ENCODE data around the gene ERVK3-1. TPM values are rescaled to one million over a fixed set of nuclear protein-coding genes. Genes with fewer than 3 reads are reported as not detected.

Gene ERVK3-1
- total RNA-seq, 1 experiment from 2014 or later, result 28.1 TPM

DNA sequence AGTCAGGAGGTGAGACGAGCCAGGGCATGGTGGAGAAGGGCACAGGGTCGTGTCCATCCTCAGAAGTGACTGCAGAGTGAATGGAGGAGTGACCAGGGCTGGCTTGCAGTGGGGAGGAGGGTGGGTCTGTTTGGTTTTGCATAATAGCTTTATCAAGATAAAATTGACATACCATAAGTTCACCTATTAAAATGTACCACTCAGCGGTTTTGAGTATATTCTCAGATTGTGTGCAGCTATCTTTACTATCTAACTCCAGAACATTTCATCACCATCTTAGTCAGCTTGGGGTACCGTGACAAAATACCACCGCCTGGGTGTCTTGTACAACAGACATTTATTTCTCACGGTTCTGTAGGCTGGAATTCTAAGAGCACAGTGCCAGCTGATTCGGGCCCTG lies 13.2 kb upstream of the ERVK3-1 start:
- Histone ChIP-seq H3K27me3 (ENCODE audit: insufficient read depth, low read length) (no peaks in the 10 kb centered on the region), H3K4me1 (ENCODE audit: control insufficient read depth in 1 of 2, insufficient read depth in 2 of 2, low read length in 2 of 2) (no peaks in the 10 kb centered on the region), H3K9me3 (ENCODE audit: control insufficient read depth in 1 of 2, insufficient read depth in 1 of 2, low read depth in 1 of 2, low read length in 2 of 2) (peaks cover 21 to 37% of the 10 kb centered on the region in 2 experiments; a peak in 3 of 4 replicates), H3K4me3 (replicated peaks in 1 of 2; ENCODE audit: low read depth in 1 of 2, low read length in 2 of 2) (no peak overlapping the region), H3K9ac (ENCODE audit: low read length) (no peak overlapping the region), H3K36me3 (ENCODE audit: control insufficient read depth in 1 of 2, insufficient read depth in 2 of 2, low read length in 2 of 2) (peaks cover 42 to 70% of the 10 kb centered on the region in 2 experiments), H3K27ac (ENCODE audit: low read depth, low read length) (no peak overlapping the region), H3K79me2 (ENCODE audit: insufficient read depth, low read length) (no peaks in the 10 kb centered on the region), H3K4me2 (ENCODE audit: low read length) (no peak overlapping the region), H2AFZ (ENCODE audit: low read depth, low read length, poor library complexity, severe bottlenecking) (no peak overlapping the region), H4K20me1 (ENCODE audit: insufficient read depth) (no peaks in the 10 kb centered on the region), H3K9me2 (ENCODE audit: insufficient read depth) (no peaks in the 10 kb centered on the region)
- no peak for DNase-seq (ENCODE audit: low read depth, low spot score)
- TF ChIP-seq ZFX (IDR thresholded peaks at IDR 0.05) (no peak), ZNF274 (IDR thresholded peaks at IDR 0.05; ENCODE audit: low read depth, low read length) (no peak), YY1 (IDR thresholded peaks at IDR 0.05; ENCODE audit: extremely low read depth, insufficient replicate concordance, low read depth, low read length) (no peak), CBX3 (IDR thresholded peaks at IDR 0.05; ENCODE audit: low read depth) (no peak), POLR2AphosphoS5 (IDR thresholded peaks at IDR 0.05; ENCODE audit: low read depth, low read length) (no peak), SIN3A (IDR thresholded peaks at IDR 0.05; ENCODE audit: low read depth) (no peak), EZH2 (IDR thresholded peaks at IDR 0.05) (no peak), EZH2phosphoT487 (IDR thresholded peaks at IDR 0.05; ENCODE audit: borderline replicate concordance) (no peak), POLR2A (IDR thresholded peaks at IDR 0.05; ENCODE audit: borderline replicate concordance, extremely low read depth, insufficient read depth, insufficient read length) (no peak), SP1 (IDR thresholded peaks at IDR 0.05; ENCODE audit: low read depth) (no peak), FOSL1 (IDR thresholded peaks at IDR 0.05; ENCODE audit: low read depth) (no peak), EGR1 (IDR thresholded peaks at IDR 0.05; ENCODE audit: low read depth) (no peak)
- TF ChIP-seq, protein P1, sequence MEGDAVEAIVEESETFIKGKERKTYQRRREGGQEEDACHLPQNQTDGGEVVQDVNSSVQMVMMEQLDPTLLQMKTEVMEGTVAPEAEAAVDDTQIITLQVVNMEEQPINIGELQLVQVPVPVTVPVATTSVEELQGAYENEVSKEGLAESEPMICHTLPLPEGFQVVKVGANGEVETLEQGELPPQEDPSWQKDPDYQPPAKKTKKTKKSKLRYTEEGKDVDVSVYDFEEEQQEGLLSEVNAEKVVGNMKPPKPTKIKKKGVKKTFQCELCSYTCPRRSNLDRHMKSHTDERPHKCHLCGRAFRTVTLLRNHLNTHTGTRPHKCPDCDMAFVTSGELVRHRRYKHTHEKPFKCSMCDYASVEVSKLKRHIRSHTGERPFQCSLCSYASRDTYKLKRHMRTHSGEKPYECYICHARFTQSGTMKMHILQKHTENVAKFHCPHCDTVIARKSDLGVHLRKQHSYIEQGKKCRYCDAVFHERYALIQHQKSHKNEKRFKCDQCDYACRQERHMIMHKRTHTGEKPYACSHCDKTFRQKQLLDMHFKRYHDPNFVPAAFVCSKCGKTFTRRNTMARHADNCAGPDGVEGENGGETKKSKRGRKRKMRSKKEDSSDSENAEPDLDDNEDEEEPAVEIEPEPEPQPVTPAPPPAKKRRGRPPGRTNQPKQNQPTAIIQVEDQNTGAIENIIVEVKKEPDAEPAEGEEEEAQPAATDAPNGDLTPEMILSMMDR (IDR thresholded peaks at IDR 0.05 in 2 of 3, conservative IDR thresholded peaks at IDR 0.05 in 1 of 3; ENCODE audit: borderline replicate concordance in 1 of 3, insufficient read depth in 1 of 3, low read depth in 2 of 3, low read length in 2 of 3), result no peak
- TF ChIP-seq, protein P2, sequence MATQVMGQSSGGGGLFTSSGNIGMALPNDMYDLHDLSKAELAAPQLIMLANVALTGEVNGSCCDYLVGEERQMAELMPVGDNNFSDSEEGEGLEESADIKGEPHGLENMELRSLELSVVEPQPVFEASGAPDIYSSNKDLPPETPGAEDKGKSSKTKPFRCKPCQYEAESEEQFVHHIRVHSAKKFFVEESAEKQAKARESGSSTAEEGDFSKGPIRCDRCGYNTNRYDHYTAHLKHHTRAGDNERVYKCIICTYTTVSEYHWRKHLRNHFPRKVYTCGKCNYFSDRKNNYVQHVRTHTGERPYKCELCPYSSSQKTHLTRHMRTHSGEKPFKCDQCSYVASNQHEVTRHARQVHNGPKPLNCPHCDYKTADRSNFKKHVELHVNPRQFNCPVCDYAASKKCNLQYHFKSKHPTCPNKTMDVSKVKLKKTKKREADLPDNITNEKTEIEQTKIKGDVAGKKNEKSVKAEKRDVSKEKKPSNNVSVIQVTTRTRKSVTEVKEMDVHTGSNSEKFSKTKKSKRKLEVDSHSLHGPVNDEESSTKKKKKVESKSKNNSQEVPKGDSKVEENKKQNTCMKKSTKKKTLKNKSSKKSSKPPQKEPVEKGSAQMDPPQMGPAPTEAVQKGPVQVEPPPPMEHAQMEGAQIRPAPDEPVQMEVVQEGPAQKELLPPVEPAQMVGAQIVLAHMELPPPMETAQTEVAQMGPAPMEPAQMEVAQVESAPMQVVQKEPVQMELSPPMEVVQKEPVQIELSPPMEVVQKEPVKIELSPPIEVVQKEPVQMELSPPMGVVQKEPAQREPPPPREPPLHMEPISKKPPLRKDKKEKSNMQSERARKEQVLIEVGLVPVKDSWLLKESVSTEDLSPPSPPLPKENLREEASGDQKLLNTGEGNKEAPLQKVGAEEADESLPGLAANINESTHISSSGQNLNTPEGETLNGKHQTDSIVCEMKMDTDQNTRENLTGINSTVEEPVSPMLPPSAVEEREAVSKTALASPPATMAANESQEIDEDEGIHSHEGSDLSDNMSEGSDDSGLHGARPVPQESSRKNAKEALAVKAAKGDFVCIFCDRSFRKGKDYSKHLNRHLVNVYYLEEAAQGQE (IDR thresholded peaks at IDR 0.05; ENCODE audit: low read depth), result no peak
- TF ChIP-seq, protein P3, sequence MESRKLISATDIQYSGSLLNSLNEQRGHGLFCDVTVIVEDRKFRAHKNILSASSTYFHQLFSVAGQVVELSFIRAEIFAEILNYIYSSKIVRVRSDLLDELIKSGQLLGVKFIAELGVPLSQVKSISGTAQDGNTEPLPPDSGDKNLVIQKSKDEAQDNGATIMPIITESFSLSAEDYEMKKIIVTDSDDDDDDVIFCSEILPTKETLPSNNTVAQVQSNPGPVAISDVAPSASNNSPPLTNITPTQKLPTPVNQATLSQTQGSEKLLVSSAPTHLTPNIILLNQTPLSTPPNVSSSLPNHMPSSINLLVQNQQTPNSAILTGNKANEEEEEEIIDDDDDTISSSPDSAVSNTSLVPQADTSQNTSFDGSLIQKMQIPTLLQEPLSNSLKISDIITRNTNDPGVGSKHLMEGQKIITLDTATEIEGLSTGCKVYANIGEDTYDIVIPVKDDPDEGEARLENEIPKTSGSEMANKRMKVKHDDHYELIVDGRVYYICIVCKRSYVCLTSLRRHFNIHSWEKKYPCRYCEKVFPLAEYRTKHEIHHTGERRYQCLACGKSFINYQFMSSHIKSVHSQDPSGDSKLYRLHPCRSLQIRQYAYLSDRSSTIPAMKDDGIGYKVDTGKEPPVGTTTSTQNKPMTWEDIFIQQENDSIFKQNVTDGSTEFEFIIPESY (IDR thresholded peaks at IDR 0.05; ENCODE audit: extremely low read depth, insufficient replicate concordance, low read length), result no peak
- TF ChIP-seq, protein P4, sequence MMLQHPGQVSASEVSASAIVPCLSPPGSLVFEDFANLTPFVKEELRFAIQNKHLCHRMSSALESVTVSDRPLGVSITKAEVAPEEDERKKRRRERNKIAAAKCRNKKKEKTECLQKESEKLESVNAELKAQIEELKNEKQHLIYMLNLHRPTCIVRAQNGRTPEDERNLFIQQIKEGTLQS (IDR thresholded peaks at IDR 0.05), result no peak
- CTCF ChIA-PET, result no interaction called here
- POLR2A ChIA-PET, result no interaction called here
- no TSS peak for BruUV-seq (replicated peaks)
- intact Hi-C loops (cut with micrococcal nuclease), result no loop called here
- RAD21 ChIA-PET (ENCODE audit: low non-redundant PET in 1 of 2, low total read pairs in 2 of 2, uncharacterized antibody in 2 of 2, unreplicated experiment in 2 of 2), result no interaction called here
- ATAC-seq, result no peak

Measured in HCT116 (cell line).